Neural progenitor cell (in vitro differentiated cells): Measurements from ENCODE around the gene BAHD1. TPM values are rescaled to one million over a fixed set of nuclear protein-coding genes. Genes with fewer than 3 reads are reported as not detected.

Experiments used
- DNase-seq: peaks from one replicate; pipeline ENCODE4 v3.0.0-alpha.2; 2016; ENCODE audit warnings: low spot score
- H2AFZ ChIP-seq: fragments of 200-600 bp; sonication (generic); replicated peaks from 2 replicates; pipeline ENCODE4 v1.6.1; 2016; ENCODE audit warnings: antibody characterized with exemption
- H3F3A ChIP-seq: fragments of 200-600 bp; sonication (generic); 2 replicates; pipeline ENCODE4 v1.6.1; 2016; ENCODE audit warnings: antibody characterized with exemption, low read depth
- H3K27ac ChIP-seq: fragments of 200-600 bp; sonication (generic); 2 replicates; pipeline ENCODE4 v1.5.1; 2016; ENCODE audit warnings: mild to moderate bottlenecking
- H3K27me3 ChIP-seq: fragments of 200-600 bp; sonication (generic); 2 replicates; pipeline ENCODE4 v1.6.1; 2016; ENCODE audit warnings: mild to moderate bottlenecking, moderate library complexity
- H3K36me3 ChIP-seq: fragments of 200-600 bp; sonication (generic); 2 replicates; pipeline ENCODE4 v1.5.1; 2016
- H3K4me1 ChIP-seq: fragments of 200-600 bp; sonication (generic); 2 replicates; pipeline ENCODE4 v1.6.1; 2016; ENCODE audit warnings: mixed run types
- H3K4me2 ChIP-seq: fragments of 200-600 bp; sonication (generic); 2 replicates; pipeline ENCODE4 v1.6.1; 2016
- H3K4me3 ChIP-seq: fragments of 200-600 bp; sonication (generic); 2 replicates; pipeline ENCODE4 v1.5.1; 2016
- H3K79me2 ChIP-seq: fragments of 200-600 bp; sonication (generic); 2 replicates; pipeline ENCODE4 v1.6.1; 2016; ENCODE audit warnings: low read depth
- H3K9ac ChIP-seq: fragments of 200-600 bp; sonication (generic); 2 replicates; pipeline ENCODE4 v1.6.1; 2016
- H3K9me3 ChIP-seq: fragments of 200-600 bp; sonication (generic); 2 replicates; pipeline ENCODE4 v1.5.1; 2016; ENCODE audit warnings: low read depth
- H4K20me1 ChIP-seq: fragments of 200-600 bp; sonication (generic); 2 replicates; pipeline ENCODE4 v1.6.1; 2016; ENCODE audit warnings: low read depth
- H3K27ac Mint-ChIP-seq: 3 replicates; pipeline ENCODE4 v1.8.0; 2021; ENCODE audit warnings: mixed read lengths
- H3K27me3 Mint-ChIP-seq: 2 replicates; pipeline ENCODE4 v1.8.0; 2022; ENCODE audit warnings: low read depth, mild to moderate bottlenecking, inconsistent platforms, moderate library complexity, mixed read lengths; ENCODE audit not compliant: insufficient read depth
- H3K36me3 Mint-ChIP-seq: 3 replicates; pipeline ENCODE4 v1.8.0; 2021; ENCODE audit warnings: mixed read lengths
- H3K4me1 Mint-ChIP-seq: 3 replicates; pipeline ENCODE4 v1.8.0; 2021; ENCODE audit warnings: mixed read lengths
- H3K4me3 Mint-ChIP-seq: 3 replicates; pipeline ENCODE4 v1.8.0; 2021; ENCODE audit warnings: mild to moderate bottlenecking, moderate library complexity, mixed read lengths
- H3K9me3 Mint-ChIP-seq: 3 replicates; pipeline ENCODE4 v1.8.0; 2020; ENCODE audit warnings: mixed read lengths
- EZH2 ChIP-seq: fragments of 200-600 bp; sonication (generic); IDR thresholded peaks from 2 replicates; pipeline ENCODE4 v1.6.1; 2017; ENCODE audit warnings: antibody characterized with exemption, mild to moderate bottlenecking, moderate library complexity
- EZH2phosphoT487 ChIP-seq: fragments of 200-600 bp; sonication (generic); IDR thresholded peaks from 2 replicates; pipeline ENCODE4 v1.6.1; 2017; ENCODE audit warnings: antibody characterized with exemption
- total RNA-seq: library from RNA; depleted of rRNA; stranded (reverse); fragments of >200 nt; gene quantifications from 2 replicates; pipeline ENCODE4 v1.2.3, GENCODE V29; 2015; ENCODE audit warnings: low replicate concordance
- TF ChIP-seq, protein P1 (sequence below): fragments of 200-600 bp; sonication (generic); IDR thresholded peaks from 2 replicates; pipeline ENCODE4 v1.5.1; 2017; ENCODE audit warnings: antibody characterized with exemption, mild to moderate bottlenecking

BAHD1 gene
- total RNA-seq, 1 donor from 2014 or later, result 5.8 TPM

DNA sequence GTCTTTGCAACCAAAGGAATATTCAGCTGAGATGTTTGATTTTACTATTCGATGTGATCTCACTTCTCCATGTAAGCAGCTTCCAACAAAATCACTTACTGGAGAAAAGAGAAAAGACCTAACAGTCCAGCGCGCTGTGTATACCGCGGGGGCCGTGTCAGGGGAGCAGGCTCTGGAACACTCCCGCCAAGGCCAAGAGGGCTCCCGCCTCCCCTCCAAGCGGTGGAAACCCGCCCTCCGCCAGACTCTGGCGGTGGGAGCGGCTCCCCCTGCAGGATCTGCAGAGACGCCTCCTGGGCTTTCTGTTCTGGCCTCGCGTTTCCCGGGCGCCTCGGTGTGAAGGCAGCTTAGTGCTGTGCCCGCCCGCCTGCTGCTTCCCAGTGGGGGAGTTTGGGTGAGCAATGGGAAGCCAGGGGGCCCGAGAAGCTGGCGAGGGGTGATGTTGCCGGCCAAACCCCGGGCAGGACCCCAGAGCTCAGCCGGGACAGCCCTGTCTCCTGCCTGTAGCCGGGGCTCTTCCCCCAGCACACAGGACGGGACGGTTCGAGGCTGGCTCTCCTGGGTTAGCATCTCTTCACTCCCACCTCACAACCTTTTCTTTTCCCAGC is 66.3 kb downstream of the BAHD1 start:
- Mint-ChIP-seq H3K36me3 (no peaks in the 10 kb centered on the region), H3K9me3 (no peaks in the 10 kb centered on the region), H3K27me3 (peaks cover 16% of the 10 kb centered on the region), H3K27ac (no peak overlapping the region), H3K4me1 (peaks cover 19% of the 10 kb centered on the region), H3K4me3 (peak overlapping the region; percentile 39)
- peak; percentile 91 for DNase-seq
- Histone ChIP-seq H3K4me2 (peak overlapping the region; percentile 74), H3K9me3 (no peaks in the 10 kb centered on the region), H3K27me3 (peaks cover 77% of the 10 kb centered on the region), H3K4me1 (peaks cover 3% of the 10 kb centered on the region), H2AFZ (peak overlapping the region; percentile 97), H4K20me1 (peaks cover 11% of the 10 kb centered on the region), H3K4me3 (peak overlapping the region; percentile 41), H3K79me2 (no peaks in the 10 kb centered on the region), H3K27ac (no peak overlapping the region), H3K36me3 (no peaks in the 10 kb centered on the region), H3F3A (peaks cover 10% of the 10 kb centered on the region), H3K9ac (no peak overlapping the region)
- TF ChIP-seq EZH2phosphoT487 (peak; percentile 37), EZH2 (no peak)
- TF ChIP-seq, protein P1, sequence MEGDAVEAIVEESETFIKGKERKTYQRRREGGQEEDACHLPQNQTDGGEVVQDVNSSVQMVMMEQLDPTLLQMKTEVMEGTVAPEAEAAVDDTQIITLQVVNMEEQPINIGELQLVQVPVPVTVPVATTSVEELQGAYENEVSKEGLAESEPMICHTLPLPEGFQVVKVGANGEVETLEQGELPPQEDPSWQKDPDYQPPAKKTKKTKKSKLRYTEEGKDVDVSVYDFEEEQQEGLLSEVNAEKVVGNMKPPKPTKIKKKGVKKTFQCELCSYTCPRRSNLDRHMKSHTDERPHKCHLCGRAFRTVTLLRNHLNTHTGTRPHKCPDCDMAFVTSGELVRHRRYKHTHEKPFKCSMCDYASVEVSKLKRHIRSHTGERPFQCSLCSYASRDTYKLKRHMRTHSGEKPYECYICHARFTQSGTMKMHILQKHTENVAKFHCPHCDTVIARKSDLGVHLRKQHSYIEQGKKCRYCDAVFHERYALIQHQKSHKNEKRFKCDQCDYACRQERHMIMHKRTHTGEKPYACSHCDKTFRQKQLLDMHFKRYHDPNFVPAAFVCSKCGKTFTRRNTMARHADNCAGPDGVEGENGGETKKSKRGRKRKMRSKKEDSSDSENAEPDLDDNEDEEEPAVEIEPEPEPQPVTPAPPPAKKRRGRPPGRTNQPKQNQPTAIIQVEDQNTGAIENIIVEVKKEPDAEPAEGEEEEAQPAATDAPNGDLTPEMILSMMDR, result peak; percentile 72

DNA sequence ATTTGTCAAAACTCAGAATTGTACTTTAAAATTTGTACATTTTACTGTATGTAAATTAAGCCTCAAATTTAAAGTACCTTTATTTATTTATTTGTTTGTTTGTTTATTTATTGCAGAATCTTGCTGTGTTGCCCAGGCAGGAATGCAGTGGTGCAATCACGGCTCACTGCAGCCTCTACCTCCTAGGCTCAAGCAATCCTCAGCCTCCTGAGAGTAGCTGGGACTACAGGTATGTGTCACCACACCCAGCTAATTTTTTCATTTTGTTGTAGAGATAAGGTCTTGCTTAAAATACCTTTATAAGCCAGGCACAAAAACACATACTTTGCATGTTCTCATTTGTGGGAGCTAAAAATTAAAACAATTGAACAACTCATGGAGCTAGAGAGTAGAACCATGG is 67.5 kb downstream of the BAHD1 start:
- Mint-ChIP-seq H3K4me3 (no peak overlapping the region), H3K9me3 (no peaks in the 10 kb centered on the region), H3K4me1 (peaks cover 24% of the 10 kb centered on the region), H3K36me3 (no peaks in the 10 kb centered on the region), H3K27ac (no peak overlapping the region), H3K27me3 (peaks cover 24% of the 10 kb centered on the region)
- H3K4me2 ChIP-seq, result no peak overlapping the region
- TF ChIP-seq EZH2 (no peak), EZH2phosphoT487 (no peak)
- TF ChIP-seq, protein P1, result no peak
- no peak overlapping the region for H2AFZ ChIP-seq
- H3K79me2 ChIP-seq, result no peaks in the 10 kb centered on the region
- H3K27ac ChIP-seq, result no peak overlapping the region
- peaks cover 3% of the 10 kb centered on the region for H3K4me1 ChIP-seq
- H3K4me3 ChIP-seq, result no peak overlapping the region
- H3K9ac ChIP-seq, result no peak overlapping the region
- no peaks in the 10 kb centered on the region for H3K9me3 ChIP-seq
- peaks cover 10% of the 10 kb centered on the region for H3F3A ChIP-seq
- peaks cover 11% of the 10 kb centered on the region for H4K20me1 ChIP-seq
- no peaks in the 10 kb centered on the region for H3K36me3 ChIP-seq
- no peak for DNase-seq
- peaks cover 88% of the 10 kb centered on the region for H3K27me3 ChIP-seq

DNA sequence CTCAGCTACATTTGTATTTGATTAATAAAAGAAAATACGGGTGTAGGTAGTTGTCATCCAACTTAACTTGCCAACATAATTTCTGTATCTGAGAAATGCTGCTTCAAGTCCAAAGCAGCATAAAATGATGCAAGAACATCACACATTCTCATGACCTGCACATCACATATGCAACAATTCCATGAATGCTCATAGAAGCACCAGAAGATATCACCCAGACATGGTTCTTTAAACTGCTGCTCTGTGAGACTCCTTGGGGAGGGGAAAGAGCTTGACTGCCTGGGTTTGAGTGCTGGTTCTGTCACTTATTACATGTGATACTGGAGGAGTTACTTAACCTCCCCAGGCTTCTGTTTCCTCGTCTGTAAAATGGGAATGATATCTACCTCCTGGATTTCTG is 69.4 kb downstream of the BAHD1 start:
- Mint-ChIP-seq H3K36me3 (no peaks in the 10 kb centered on the region), H3K9me3 (no peaks in the 10 kb centered on the region), H3K4me3 (no peak overlapping the region), H3K27me3 (peaks cover 30% of the 10 kb centered on the region), H3K27ac (no peak overlapping the region), H3K4me1 (peaks cover 24% of the 10 kb centered on the region)
- DNase-seq, result no peak
- Histone ChIP-seq H3F3A (peaks cover 10% of the 10 kb centered on the region), H3K9me3 (no peaks in the 10 kb centered on the region), H4K20me1 (peaks cover 11% of the 10 kb centered on the region), H3K4me1 (peaks cover 3% of the 10 kb centered on the region), H3K4me2 (no peak overlapping the region), H3K36me3 (no peaks in the 10 kb centered on the region), H2AFZ (no peak overlapping the region), H3K4me3 (no peak overlapping the region), H3K9ac (no peak overlapping the region), H3K27ac (no peak overlapping the region), H3K79me2 (no peaks in the 10 kb centered on the region), H3K27me3 (peaks cover 98% of the 10 kb centered on the region)
- TF ChIP-seq, protein P1, result no peak
- TF ChIP-seq EZH2 (no peak), EZH2phosphoT487 (no peak)
